Parathyroid adenoma (tissue), 2 donors: ENCODE data around the gene ETV3.
"Not testable (repeated sequence)": the region's sequence is repeated elsewhere in the genome, so short reads cannot be mapped to it uniquely, and the experiment has no call there.

Experiments
- H2AFZ ChIP-seq: fragments of 300-600 bp; sonication (generic); one replicate; pipeline ENCODE4 v1.7.0; 2017; ENCODE audit warnings: antibody characterized with exemption, mild to moderate bottlenecking
- H3K27ac ChIP-seq: fragments of 300-600 bp; sonication (generic); one replicate; pipeline ENCODE4 v1.7.0; 2017
- H3K27me3 ChIP-seq: fragments of 300-600 bp; sonication (generic); one replicate; pipeline ENCODE4 v1.7.0; 2017; ENCODE audit warnings: low read length; ENCODE audit not compliant: control insufficient read depth, insufficient read depth
- H3K36me3 ChIP-seq: fragments of 300-600 bp; sonication (generic); one replicate; pipeline ENCODE4 v1.7.0; 2017; ENCODE audit warnings: low read length; ENCODE audit not compliant: control insufficient read depth, insufficient read depth
- H3K4me1 ChIP-seq: fragments of 300-600 bp; sonication (generic); one replicate; pipeline ENCODE4 v1.7.0; 2017; ENCODE audit warnings: control low read depth
- H3K4me2 ChIP-seq: fragments of 300-600 bp; sonication (generic); one replicate; pipeline ENCODE4 v1.7.0; 2017; ENCODE audit warnings: low read length
- H3K4me3 ChIP-seq: fragments of 300-600 bp; sonication (generic); one replicate; pipeline ENCODE4 v1.7.0; 2017; ENCODE audit warnings: low read depth, low read length
- H3K79me2 ChIP-seq: fragments of 300-600 bp; sonication (generic); one replicate; pipeline ENCODE4 v1.7.0; 2017; ENCODE audit warnings: control low read depth
- H3K9ac ChIP-seq: fragments of 300-600 bp; sonication (generic); one replicate; pipeline ENCODE4 v1.7.0; 2017; ENCODE audit warnings: mild to moderate bottlenecking
- H3K9me3 ChIP-seq: fragments of 300-600 bp; sonication (generic); one replicate; pipeline ENCODE4 v1.7.0; 2017; ENCODE audit warnings: low read length; ENCODE audit not compliant: control insufficient read depth
- CTCF ChIP-seq: fragments of 300-600 bp; sonication (generic); IDR thresholded peaks from one replicate; pipeline ENCODE4 v1.7.0; 2017; ENCODE audit warnings: antibody characterized with exemption, mild to moderate bottlenecking
- donor health status: primary hyperparathyroidism.

The ETV3 gene

GRCh38 chr1:157173900-157174410 lies 35.8 kb upstream of the ETV3 start:
- no peaks in the 10 kb centered on the region for H3K4me1 ChIP-seq
- TF ChIP-seq CTCF, result no peak
- no peaks in the 10 kb centered on the region for H3K9me3 ChIP-seq
- H3K79me2 ChIP-seq, result no peaks in the 10 kb centered on the region
- H3K4me3 ChIP-seq, result no peak overlapping the region
- no peak overlapping the region for H3K27ac ChIP-seq
- H3K27me3 ChIP-seq, result no peaks in the 10 kb centered on the region
- H3K9ac ChIP-seq, result no peak overlapping the region
- no peak overlapping the region for H2AFZ ChIP-seq
- H3K36me3 ChIP-seq, result no peaks in the 10 kb centered on the region
- H3K4me2 ChIP-seq, result no peak overlapping the region

- not testable (repeated sequence) for H2AFZ ChIP-seq, H3K27ac ChIP-seq, H3K4me2 ChIP-seq, H3K36me3 ChIP-seq, H3K9ac ChIP-seq, H3K4me1 ChIP-seq, H3K79me2 ChIP-seq, H3K4me3 ChIP-seq, H3K27me3 ChIP-seq, H3K9me3 ChIP-seq
Observed at GRCh38 chr1:157173241-157173640, 35.0 kb upstream of the ETV3 start.

- H3K4me1 ChIP-seq, H3K36me3 ChIP-seq, H3K4me2 ChIP-seq, H3K27ac ChIP-seq, H3K9me3 ChIP-seq, H3K27me3 ChIP-seq, H3K79me2 ChIP-seq, H2AFZ ChIP-seq, H3K4me3 ChIP-seq, H3K9ac ChIP-seq: not testable (repeated sequence)
Observed at GRCh38 chr1:157172591-157172990, 34.4 kb upstream of the ETV3 start.

- not testable (repeated sequence) for H3K9me3 ChIP-seq
Observed at GRCh38 chr1:157171903-157172503, 33.8 kb upstream of the ETV3 start.

GRCh38 chr1:157170677-157171515 lies 32.7 kb upstream of the ETV3 start:
- Histone ChIP-seq H3K4me2 (no peak overlapping the region), H3K79me2 (no peaks in the 10 kb centered on the region), H3K4me1 (no peaks in the 10 kb centered on the region), H3K27me3 (no peaks in the 10 kb centered on the region), H2AFZ (no peak overlapping the region), H3K27ac (no peak overlapping the region), H3K36me3 (no peaks in the 10 kb centered on the region), H3K9me3 (no peaks in the 10 kb centered on the region), H3K9ac (no peak overlapping the region), H3K4me3 (no peak overlapping the region)
- TF ChIP-seq CTCF, result peak; percentile 20

More at GRCh38 chr1:157171903-157172503, 33.8 kb upstream of the ETV3 start:
- not testable (repeated sequence) for H3K4me1 ChIP-seq, H3K36me3 ChIP-seq, H3K27me3 ChIP-seq, H3K4me2 ChIP-seq, H3K4me3 ChIP-seq, H3K79me2 ChIP-seq, H3K27ac ChIP-seq, H2AFZ ChIP-seq, H3K9ac ChIP-seq

GRCh38 chr1:157168015-157168414 lies 29.8 kb upstream of the ETV3 start:
- no peaks in the 10 kb centered on the region for H3K79me2 ChIP-seq
- no peaks in the 10 kb centered on the region for H3K4me1 ChIP-seq
- no peak overlapping the region for H2AFZ ChIP-seq
- no peak overlapping the region for H3K27ac ChIP-seq
- H3K4me2 ChIP-seq, result no peak overlapping the region
- H3K9me3 ChIP-seq, result no peaks in the 10 kb centered on the region
- H3K27me3 ChIP-seq, result no peaks in the 10 kb centered on the region
- H3K4me3 ChIP-seq, result no peak overlapping the region
- no peak overlapping the region for H3K9ac ChIP-seq
- H3K36me3 ChIP-seq, result no peaks in the 10 kb centered on the region
- TF ChIP-seq CTCF, result no peak
